ENCODE data around the gene TNNI2.

- TF ChIP-seq, protein P1, sequence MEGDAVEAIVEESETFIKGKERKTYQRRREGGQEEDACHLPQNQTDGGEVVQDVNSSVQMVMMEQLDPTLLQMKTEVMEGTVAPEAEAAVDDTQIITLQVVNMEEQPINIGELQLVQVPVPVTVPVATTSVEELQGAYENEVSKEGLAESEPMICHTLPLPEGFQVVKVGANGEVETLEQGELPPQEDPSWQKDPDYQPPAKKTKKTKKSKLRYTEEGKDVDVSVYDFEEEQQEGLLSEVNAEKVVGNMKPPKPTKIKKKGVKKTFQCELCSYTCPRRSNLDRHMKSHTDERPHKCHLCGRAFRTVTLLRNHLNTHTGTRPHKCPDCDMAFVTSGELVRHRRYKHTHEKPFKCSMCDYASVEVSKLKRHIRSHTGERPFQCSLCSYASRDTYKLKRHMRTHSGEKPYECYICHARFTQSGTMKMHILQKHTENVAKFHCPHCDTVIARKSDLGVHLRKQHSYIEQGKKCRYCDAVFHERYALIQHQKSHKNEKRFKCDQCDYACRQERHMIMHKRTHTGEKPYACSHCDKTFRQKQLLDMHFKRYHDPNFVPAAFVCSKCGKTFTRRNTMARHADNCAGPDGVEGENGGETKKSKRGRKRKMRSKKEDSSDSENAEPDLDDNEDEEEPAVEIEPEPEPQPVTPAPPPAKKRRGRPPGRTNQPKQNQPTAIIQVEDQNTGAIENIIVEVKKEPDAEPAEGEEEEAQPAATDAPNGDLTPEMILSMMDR (conservative IDR thresholded peaks at IDR 0.05; ENCODE audit: low read length), result no peak
- TF ChIP-seq EZH2phosphoT487 (IDR thresholded peaks at IDR 0.05; ENCODE audit: borderline replicate concordance, low read depth, low read length), result no peak
Measured at GRCh38 chr11:1864831-1865665, 26.3 kb downstream of the TNNI2 start.

Measured in OCI-LY7 (cell line).